Myocyte (in vitro differentiated cells): Measurements from ENCODE around the gene OR6Y1. TPM values are rescaled to one million over a fixed set of nuclear protein-coding genes. Genes with fewer than 3 reads are reported as not detected.

Experiments used
- DNase-seq: peaks from one replicate; pipeline ENCODE4 v3.0.0-alpha.2; 2012; ENCODE audit warnings: low read depth
- total RNA-seq: library from RNA; depleted of rRNA; stranded (reverse); fragments of >200 nt; gene quantifications from 2 replicates; pipeline ENCODE4 v1.2.3, GENCODE V29; 2014

OR6Y1 gene
- total RNA-seq, 1 donor from 2014 or later = not detected

- DNase-seq = no peak
Observed at GRCh38 chr1:158506369-158506987, 47.7 kb downstream of the OR6Y1 start.

GRCh38 chr1:158496374-158496773 lies 57.8 kb downstream of the OR6Y1 start:
- peak; percentile 10 for DNase-seq

DNA sequence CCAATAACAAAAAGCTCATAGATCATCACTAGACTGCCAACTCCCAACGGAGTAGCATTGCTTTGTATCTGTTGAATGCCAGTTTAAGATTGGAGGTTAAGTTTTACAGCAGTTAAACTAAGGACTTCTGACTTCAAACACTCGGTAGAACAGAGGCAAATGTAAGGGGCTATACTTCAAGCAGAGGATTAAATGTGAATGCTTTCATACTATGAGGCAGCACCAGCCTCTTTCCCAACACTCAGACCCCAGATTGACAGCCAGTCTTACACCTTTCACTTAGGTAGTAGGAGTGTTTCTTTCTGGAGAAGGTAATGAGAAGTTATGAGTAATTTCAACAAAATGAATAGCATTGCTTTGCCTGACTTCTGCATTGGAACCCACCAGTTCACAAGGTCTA lies 59.4 kb downstream of the OR6Y1 start:
- no peak for DNase-seq

Other genes with a start within 250 kb of the OR6Y1 start
- gene CD1B, start 222.9 kb downstream of the OR6Y1 start, total RNA-seq = not detected in 2 replicates
- gene CD1E, start 200.5 kb downstream of the OR6Y1 start, total RNA-seq = not detected in 2 replicates
- gene OR10T2, start 154.9 kb downstream of the OR6Y1 start, total RNA-seq = not detected in 2 replicates
- gene OR10K2, start 128.2 kb downstream of the OR6Y1 start, total RNA-seq = not detected in 2 replicates
- not detected in 2 replicates for gene OR10K1, start 92.6 kb downstream of the OR6Y1 start, total RNA-seq
- gene OR10R2, start 82.2 kb downstream of the OR6Y1 start, total RNA-seq = not detected in 2 replicates
- gene OR6P1, start 16.2 kb upstream of the OR6Y1 start, total RNA-seq = not detected in 2 replicates
- not detected in 2 replicates for gene OR10X1, start 25.5 kb upstream of the OR6Y1 start, total RNA-seq
- gene OR10Z1, start 50.9 kb upstream of the OR6Y1 start, total RNA-seq = not detected in 2 replicates
- not detected in 2 replicates for gene SPTA1, start 132.3 kb upstream of the OR6Y1 start, total RNA-seq
- not detected in 2 replicates for gene OR6K2, start 146.2 kb upstream of the OR6Y1 start, total RNA-seq
- gene OR6K3, start 166.3 kb upstream of the OR6Y1 start, total RNA-seq = not detected in 2 replicates
- gene OR6K6, start 200.3 kb upstream of the OR6Y1 start, total RNA-seq = not detected in 2 replicates
- not detected in 2 replicates for gene OR6N1, start 217.8 kb upstream of the OR6Y1 start, total RNA-seq
- not detected in 2 replicates for gene OR6N2, start 226.8 kb upstream of the OR6Y1 start, total RNA-seq